Occipital lobe (tissue), 2 donors: Measurements from ENCODE around the gene FHOD3. TPM values are rescaled to one million over a fixed set of nuclear protein-coding genes. Genes with fewer than 3 reads are reported as not detected.

Experiments used
- DNase-seq: peaks from one replicate; lab custom pipeline; 2025; lab: John Stamatoyannopoulos, UW
- total RNA-seq: library from RNA; depleted of rRNA; stranded (reverse); fragments of >200 nt; gene quantifications from one replicate; pipeline ENCODE4 v1.2.3, GENCODE V29; 2014

FHOD3 gene
- total RNA-seq, 1 donor from 2014 or later: 51.2 TPM

- no peak for DNase-seq
Measured at GRCh38 chr18:36509646-36510197, 212.2 kb downstream of the FHOD3 start.

DNA sequence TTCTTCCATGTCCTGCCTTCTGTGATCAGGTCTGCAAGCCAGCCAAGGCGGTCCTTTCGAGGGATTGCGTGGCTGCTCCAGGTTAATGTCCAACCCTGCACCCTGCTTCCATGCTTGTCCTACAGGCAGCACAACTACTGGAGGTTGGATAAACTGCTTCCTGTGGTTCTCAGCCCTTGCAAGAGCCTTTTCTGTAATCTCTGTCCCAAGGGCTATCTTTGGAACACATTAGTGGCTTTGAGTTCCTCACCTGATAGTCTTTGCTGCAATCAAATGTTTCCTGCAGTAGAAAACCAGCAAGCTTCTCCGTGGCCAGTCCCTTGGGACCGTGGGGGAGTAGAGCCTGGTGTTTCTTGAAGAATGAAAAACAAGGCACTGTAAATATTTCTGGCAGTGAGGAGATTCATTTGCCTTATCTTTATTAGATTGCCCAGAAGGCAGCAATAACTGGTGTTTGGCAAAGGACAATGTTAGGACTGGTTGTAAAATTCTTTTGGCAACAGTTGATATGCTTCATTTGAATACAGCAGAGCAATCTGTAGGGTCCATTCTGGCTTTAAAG is 214.4 kb downstream of the FHOD3 start:
- no peak for DNase-seq

- DNase-seq: no peak
Measured at GRCh38 chr18:36513556-36513955, 216.0 kb downstream of the FHOD3 start.

- no peak for DNase-seq
Measured at GRCh38 chr18:36514778-36515177, 217.3 kb downstream of the FHOD3 start.

- DNase-seq: no peak
Measured at GRCh38 chr18:36516258-36516657, 218.7 kb downstream of the FHOD3 start.

GRCh38 chr18:36516726-36517125 is 219.2 kb downstream of the FHOD3 start:
- no peak for DNase-seq

GRCh38 chr18:36518839-36519238 is 221.3 kb downstream of the FHOD3 start:
- no peak for DNase-seq

- DNase-seq: no peak
Measured at GRCh38 chr18:36519358-36519757, 221.8 kb downstream of the FHOD3 start.

DNA sequence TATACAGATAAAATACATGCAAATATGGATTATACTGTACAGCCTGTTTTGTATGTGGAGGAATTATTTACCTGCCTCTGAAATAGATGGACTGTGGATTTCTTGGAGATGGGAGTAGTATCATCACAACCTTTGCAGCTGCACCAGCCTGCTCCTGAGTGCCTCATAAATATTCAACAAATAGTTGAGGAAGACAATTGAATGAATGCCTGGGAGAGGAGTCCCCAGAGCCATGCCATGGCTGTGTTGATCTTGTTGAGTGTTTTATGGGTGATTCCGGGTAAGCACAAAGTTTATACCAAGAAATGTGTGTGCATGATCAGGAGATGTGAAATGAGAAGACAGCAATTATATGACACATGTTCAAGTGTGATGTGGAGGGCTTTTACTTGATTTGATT is 225.0 kb downstream of the FHOD3 start:
- no peak for DNase-seq

DNA sequence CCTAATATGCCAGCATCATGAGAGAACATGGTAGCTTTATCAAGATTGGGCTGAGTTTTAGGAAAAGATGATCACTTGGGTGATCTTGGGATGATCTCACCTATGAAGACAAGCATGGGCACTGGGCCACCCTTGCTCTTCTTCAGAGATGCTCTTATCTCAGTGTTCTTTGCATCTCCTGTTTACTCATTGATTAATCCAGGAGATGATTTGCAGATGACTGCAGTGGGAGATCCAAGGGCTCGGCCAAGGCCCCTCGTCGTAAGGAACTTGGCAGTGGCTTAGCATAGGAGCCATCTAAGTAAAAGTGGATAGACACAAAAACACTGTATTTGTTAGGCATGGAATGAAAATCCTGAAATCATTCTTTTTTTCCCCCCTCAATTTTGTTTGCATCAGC is 228.4 kb downstream of the FHOD3 start:
- DNase-seq: no peak

DNA sequence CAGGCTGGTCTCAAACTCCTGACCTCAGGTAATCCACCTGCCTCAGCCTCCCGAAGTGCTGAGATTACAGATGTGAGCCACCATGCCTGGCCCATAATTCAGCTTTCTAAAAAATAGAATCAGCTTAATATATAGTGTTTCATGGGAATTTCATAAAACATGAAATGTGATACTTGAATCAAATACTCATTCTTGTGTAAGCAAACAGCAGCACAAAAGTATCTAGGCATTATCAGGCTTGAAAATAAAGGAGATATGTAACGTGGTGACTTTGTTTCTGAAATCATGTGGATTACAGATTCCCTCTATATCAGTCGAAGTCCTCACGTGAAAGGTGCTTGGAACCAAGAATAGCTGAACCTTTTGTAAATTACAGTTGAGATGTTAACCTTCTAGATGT is 229.1 kb downstream of the FHOD3 start:
- DNase-seq: no peak

- DNase-seq: no peak
Measured at GRCh38 chr18:36527051-36527450, 229.5 kb downstream of the FHOD3 start.

DNA sequence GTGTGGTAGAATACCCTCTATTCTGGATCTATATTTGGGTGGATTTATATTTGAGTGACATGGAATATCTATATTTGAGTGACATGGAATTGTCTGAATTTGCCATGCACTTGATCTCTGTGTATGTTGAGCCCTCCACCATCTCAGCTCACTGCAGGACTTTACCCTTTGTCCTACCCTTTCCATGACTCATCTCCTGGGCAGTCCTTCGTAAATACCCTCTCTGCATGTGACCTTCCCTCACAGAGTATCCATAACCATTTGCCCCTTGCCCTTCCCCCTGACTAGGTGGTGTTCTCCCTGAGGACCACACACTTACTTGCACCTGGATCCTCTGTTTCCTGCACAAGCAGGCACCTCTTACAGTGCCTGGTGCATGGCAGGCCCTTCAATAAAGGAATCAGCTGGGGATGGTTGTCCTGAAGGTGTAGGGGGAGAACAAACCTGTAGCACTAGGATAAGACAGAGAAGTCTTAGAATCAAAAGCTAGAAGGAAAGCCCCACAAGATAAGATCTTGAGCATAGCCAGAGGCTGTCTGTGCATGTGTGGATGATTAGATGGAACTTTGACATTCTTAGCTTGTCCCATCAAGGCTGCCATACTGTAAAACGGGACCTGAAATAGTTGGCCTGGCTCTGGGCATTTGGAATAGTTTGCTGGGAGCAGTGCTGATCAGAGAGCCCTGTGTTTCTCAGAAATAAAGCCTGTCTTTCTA is 230.4 kb downstream of the FHOD3 start:
- DNase-seq: no peak

DNA sequence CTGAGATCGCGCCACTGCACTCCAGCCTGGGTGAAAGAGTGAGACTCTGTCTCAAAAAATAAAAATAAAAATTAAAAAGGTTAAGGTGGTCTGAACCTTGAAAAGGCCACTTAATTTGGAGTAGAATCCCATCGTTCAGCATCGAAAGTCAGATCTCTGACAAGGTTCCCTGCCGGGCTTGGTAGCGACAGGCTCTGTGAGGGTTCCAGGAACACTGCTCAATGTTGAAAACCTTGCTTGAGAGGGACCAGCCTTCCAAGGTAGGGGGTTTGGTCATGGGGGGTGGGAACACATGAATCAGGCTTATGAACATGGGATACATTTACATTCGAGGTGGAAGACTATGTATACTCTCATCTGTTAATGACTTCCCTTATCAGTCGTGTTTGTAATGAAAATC is 232.2 kb downstream of the FHOD3 start:
- no peak for DNase-seq

DNA sequence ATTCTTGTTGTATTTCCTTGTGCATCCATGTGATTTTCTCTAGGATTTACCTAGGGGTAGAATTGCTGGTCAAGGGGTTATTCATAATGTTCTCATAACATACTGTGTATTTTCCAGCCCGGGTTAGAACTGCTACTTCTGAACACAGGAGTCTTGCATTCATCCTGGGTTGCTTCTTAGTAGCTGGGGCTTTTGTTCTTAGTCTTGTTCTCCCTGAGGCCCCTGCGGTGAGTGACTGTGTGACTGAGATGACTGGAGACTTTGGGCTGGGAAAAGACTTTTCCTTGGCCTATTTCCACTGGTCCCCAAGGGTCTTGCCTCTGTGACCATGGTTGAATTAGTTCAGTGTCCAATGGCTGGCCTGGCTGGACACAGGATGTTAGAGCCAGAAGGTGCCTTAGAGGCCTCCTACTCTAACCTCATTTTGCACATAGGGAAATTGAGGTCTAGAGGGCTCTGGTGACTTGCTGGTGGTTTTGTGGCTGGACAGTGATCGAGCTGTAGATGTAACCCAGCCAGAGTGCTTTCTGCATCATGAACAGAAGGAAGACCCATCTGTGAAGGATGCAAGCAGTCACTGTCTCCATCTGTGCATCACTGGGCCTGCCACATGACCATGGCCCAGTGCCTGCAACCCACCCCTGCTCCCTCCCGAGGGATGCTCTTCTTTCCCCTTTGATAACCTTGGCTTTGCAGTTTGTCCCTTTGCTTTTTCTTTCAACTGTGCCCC is 233.3 kb downstream of the FHOD3 start:
- DNase-seq: no peak

DNA sequence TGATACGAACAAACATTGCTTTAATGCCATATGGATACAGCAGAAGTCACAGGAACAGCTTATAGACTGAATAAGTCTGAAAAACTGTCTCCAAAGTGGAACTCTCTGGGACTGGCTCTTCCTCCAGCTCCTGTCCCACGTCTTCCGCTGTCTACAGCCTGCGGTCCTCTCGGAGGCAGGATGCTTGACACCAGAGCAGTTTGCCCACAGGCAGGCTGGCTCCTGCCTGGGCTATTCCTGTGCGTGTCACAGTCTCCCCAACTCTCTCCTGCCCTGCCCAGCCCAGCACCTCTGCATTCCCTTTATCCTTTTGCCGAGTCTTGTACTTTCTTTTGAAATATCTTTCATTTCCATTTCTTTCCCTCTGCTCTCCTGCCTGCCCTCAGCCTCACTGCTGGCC is 234.1 kb downstream of the FHOD3 start:
- DNase-seq: no peak

DNA sequence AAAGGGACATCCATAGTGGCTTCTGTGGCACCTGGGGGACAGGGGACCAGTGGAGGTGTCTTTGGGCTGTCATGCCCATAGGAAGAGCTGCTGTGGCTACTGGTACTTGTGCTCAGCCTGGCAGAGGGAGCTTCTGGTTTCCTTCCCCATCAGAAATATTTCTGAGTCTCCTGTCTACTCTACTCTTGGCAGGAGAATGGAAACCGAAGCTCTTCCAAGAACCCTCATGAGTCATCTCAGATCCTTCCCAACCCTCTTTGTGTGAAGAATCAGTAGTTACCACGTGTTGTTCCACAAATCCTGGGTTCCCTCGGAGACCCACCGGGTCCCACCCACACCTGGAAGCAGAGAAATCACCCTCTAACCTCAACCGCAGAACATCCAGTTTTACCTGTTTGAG is 234.9 kb downstream of the FHOD3 start:
- DNase-seq: no peak

- no peak for DNase-seq
Measured at GRCh38 chr18:36532815-36533214, 235.3 kb downstream of the FHOD3 start.

- DNase-seq: no peak
Measured at GRCh38 chr18:36533446-36534153, 236.1 kb downstream of the FHOD3 start.

DNA sequence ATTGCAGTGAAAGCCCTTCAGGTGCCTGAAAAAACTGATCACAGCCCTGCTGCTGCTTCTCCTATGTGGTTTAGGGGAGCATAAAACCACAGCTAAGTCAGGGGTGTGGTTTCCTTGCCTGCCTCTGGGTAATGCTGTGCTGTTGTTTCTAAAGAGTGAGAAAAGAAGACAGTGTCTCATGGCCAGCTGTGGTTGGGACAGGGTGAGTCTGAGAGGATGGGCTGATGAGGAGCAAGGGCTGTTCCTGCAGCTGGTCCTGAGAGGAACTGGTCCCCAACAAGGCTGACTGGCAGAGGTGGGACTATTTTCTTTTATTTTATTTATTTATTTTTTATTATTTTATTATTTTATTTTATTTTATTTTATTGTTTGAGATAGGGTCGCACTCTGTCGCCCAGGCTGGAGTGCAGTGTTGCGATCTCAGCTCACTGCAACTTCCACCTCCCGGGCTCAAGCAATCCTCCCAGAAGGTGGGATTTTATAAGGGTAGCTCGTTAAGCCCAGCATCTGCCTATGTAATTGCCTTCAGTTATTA is 236.7 kb downstream of the FHOD3 start:
- no peak for DNase-seq

- DNase-seq: no peak
Measured at GRCh38 chr18:36535202-36535935, 237.9 kb downstream of the FHOD3 start.
